HG03135 (cell line): ENCODE measurements around the gene CDKN2D.

ENCODE experiments used
- ATAC-seq: cut with Tn5 transposase; IDR thresholded peaks from one replicate; pipeline ENCODE4 v1.9.1; 2021; ENCODE audit warnings: mild to moderate bottlenecking, moderate library complexity; ENCODE audit not compliant: unreplicated experiment

The CDKN2D gene

GRCh38 chr19:10568826-10569651, at the start of gene CDKN2D:
Gene CDKN2D, minus strand, starts transcription at chr19:10568979. Its CDS starts 326 bp downstream, at chr19:10568653.
- peak; percentile 57 for ATAC-seq

GRCh38 chr19:10617409-10618121, 48.8 kb upstream of the CDKN2D start:
- no peak for ATAC-seq

GRCh38 chr19:10615429-10616023, 46.7 kb upstream of the CDKN2D start:
- no peak for ATAC-seq

- ATAC-seq = no peak
Measured at GRCh38 chr19:10612499-10613119, 43.8 kb upstream of the CDKN2D start.

GRCh38 chr19:10611907-10612306, 43.1 kb upstream of the CDKN2D start:
- no peak for ATAC-seq

- peak; percentile 23 for ATAC-seq
Measured at GRCh38 chr19:10604460-10604980, 35.7 kb upstream of the CDKN2D start.

GRCh38 chr19:10603873-10604459, 35.2 kb upstream of the CDKN2D start:
- ATAC-seq = peak; percentile 36

- ATAC-seq = peak; percentile 43
Measured at GRCh38 chr19:10603084-10603872, 34.5 kb upstream of the CDKN2D start.

GRCh38 chr19:10602330-10603083, 33.7 kb upstream of the CDKN2D start:
- peak; percentile 45 for ATAC-seq

GRCh38 chr19:10601999-10602329, 33.2 kb upstream of the CDKN2D start:
- no peak for ATAC-seq

- no peak for ATAC-seq
Measured at GRCh38 chr19:10600149-10600548, 31.4 kb upstream of the CDKN2D start.

- no peak for ATAC-seq
Measured at GRCh38 chr19:10593820-10594637, 25.2 kb upstream of the CDKN2D start.

- no peak for ATAC-seq
Measured at GRCh38 chr19:10593148-10593547, 24.4 kb upstream of the CDKN2D start.

GRCh38 chr19:10587839-10588150, 19.0 kb upstream of the CDKN2D start:
- no peak for ATAC-seq

GRCh38 chr19:10587022-10587838, 18.5 kb upstream of the CDKN2D start, which contains the start of gene AP1M2:
Gene AP1M2, minus strand, starts transcription at chr19:10587312. Its CDS starts 81 bp downstream, at chr19:10587231.
- no peak for ATAC-seq

GRCh38 chr19:10586396-10586795, 17.6 kb upstream of the CDKN2D start:
- no peak for ATAC-seq

- no peak for ATAC-seq
Measured at GRCh38 chr19:10583036-10583776, 14.4 kb upstream of the CDKN2D start.
